HG03571 (cell line): ENCODE results near the gene MRFAP1.

ENCODE experiments used
- ATAC-seq: cut with Tn5 transposase; IDR thresholded peaks from one replicate; pipeline ENCODE4 v1.9.1; 2021; ENCODE audit not compliant: unreplicated experiment

Gene MRFAP1

GRCh38 chr4:6640292-6641163 is at the start of gene MRFAP1:
MRFAP1 (plus strand) TSS chr4:6640685; CDS start chr4:6640863, 178 bp downstream.
- peak; percentile 86 for ATAC-seq

GRCh38 chr4:6591313-6591712 is 49.2 kb upstream of the MRFAP1 start:
- ATAC-seq = no peak

GRCh38 chr4:6591781-6592180 is 48.7 kb upstream of the MRFAP1 start:
- no peak for ATAC-seq

GRCh38 chr4:6592804-6593563 is 47.5 kb upstream of the MRFAP1 start:
- ATAC-seq = no peak

- ATAC-seq = no peak
Measured at GRCh38 chr4:6594341-6594740, 46.1 kb upstream of the MRFAP1 start.

- no peak for ATAC-seq
Measured at GRCh38 chr4:6594826-6595355, 45.6 kb upstream of the MRFAP1 start.

GRCh38 chr4:6595897-6596537 is 44.5 kb upstream of the MRFAP1 start:
- no peak for ATAC-seq

- ATAC-seq = no peak
Measured at GRCh38 chr4:6596948-6597347, 43.5 kb upstream of the MRFAP1 start.

- ATAC-seq = no peak
Measured at GRCh38 chr4:6598127-6598526, 42.4 kb upstream of the MRFAP1 start.

GRCh38 chr4:6598641-6599040 is 41.8 kb upstream of the MRFAP1 start:
- ATAC-seq = no peak

GRCh38 chr4:6601661-6602250 is 38.7 kb upstream of the MRFAP1 start:
- ATAC-seq = no peak

- no peak for ATAC-seq
Measured at GRCh38 chr4:6602289-6602688, 38.2 kb upstream of the MRFAP1 start.

GRCh38 chr4:6603128-6603527 is 37.4 kb upstream of the MRFAP1 start:
- no peak for ATAC-seq

- ATAC-seq = no peak
Measured at GRCh38 chr4:6605114-6605513, 35.4 kb upstream of the MRFAP1 start.

GRCh38 chr4:6605605-6606004 is 34.9 kb upstream of the MRFAP1 start:
- no peak for ATAC-seq

GRCh38 chr4:6606465-6607235 is 33.8 kb upstream of the MRFAP1 start:
- ATAC-seq = no peak

GRCh38 chr4:6607368-6608055 is 33.0 kb upstream of the MRFAP1 start:
- no peak for ATAC-seq

GRCh38 chr4:6608758-6609414 is 31.6 kb upstream of the MRFAP1 start:
- ATAC-seq = no peak

GRCh38 chr4:6609415-6610079 is 30.9 kb upstream of the MRFAP1 start:
- no peak for ATAC-seq
